Endothelial cell of umbilical vein (primary cell): ENCODE data around the gene LOXL1. TPM values are rescaled to one million over a fixed set of nuclear protein-coding genes. Genes with fewer than 3 reads are reported as not detected.

ENCODE experiments used
- BruUV-seq: library from RNA; stranded (reverse); fragments of 400-500 nt; replicated peaks from 2 replicates; lab custom pipeline; 2021; lab: Mats Ljungman, UMichigan
- CTCF ChIA-PET: fragments of 300-600, 350-600 bp; sonication (Branson Sonifier 250); formaldehyde crosslinking; loops from one replicate; lab custom pipeline; 2021; ENCODE audit warnings: antibody characterized with exemption, inconsistent platforms; lab: Charles Lee
- POLR2A ChIA-PET: fragments of 300-600, 350-600 bp; sonication (Branson Sonifier 250); formaldehyde crosslinking; loops from one replicate; lab custom pipeline; 2021; ENCODE audit warnings: antibody characterized with exemption, inconsistent platforms; lab: Charles Lee
- DNase-seq: peaks from one replicate; pipeline ENCODE4 v3.0.0-alpha.2; 2011; ENCODE audit warnings: low read depth, low spot score
- FAIRE-seq: peaks from 2 replicates; lab custom pipeline; 2011; peaks lifted over from hg19 to GRCh38; lab: Jason Lieb, UNC
- H2AFZ ChIP-seq: 2 replicates; pipeline ENCODE4 v1.6.0; 2012; ENCODE audit warnings: low read depth, low read length, control low read depth, inconsistent platforms
- H3K27ac ChIP-seq: 2 replicates; pipeline ENCODE4 v1.5.1; 2011; ENCODE audit warnings: low read depth, mild to moderate bottlenecking, control low read depth, low read length, moderate library complexity; ENCODE audit not compliant: insufficient read depth
- H3K27me3 ChIP-seq, 2 experiments: 2 replicates each; pipeline versions ENCODE4 v1.6.0 to v1.6.1; 2011; ENCODE audit warnings: low read length in 2 of 2, mixed read lengths in 1 of 2; ENCODE audit not compliant: control insufficient read depth in 2 of 2, insufficient read depth in 2 of 2
- H3K36me3 ChIP-seq, 2 experiments: 2 replicates in 1 of 2; 3 replicates in 1 of 2; pipeline ENCODE4 v1.5.1; 2011; ENCODE audit warnings: low read length in 2 of 2, mild to moderate bottlenecking in 1 of 2, moderate library complexity in 1 of 2; ENCODE audit not compliant: control insufficient read depth in 2 of 2, insufficient read depth in 2 of 2; ENCODE audit errors: extremely low read depth in 1 of 2
- H3K4me1 ChIP-seq: 3 replicates; pipeline ENCODE4 v1.5.1; 2011; ENCODE audit warnings: mild to moderate bottlenecking, low read length; ENCODE audit not compliant: control insufficient read depth, insufficient read depth; ENCODE audit errors: extremely low read depth
- H3K4me2 ChIP-seq: 2 replicates; pipeline ENCODE4 v1.6.1; 2011; ENCODE audit warnings: low read length, control low read depth, mixed read lengths; ENCODE audit not compliant: insufficient read depth
- H3K4me3 ChIP-seq, 3 experiments: fragments of 200-600 bp in 1 of 3; sonication (generic), shearing (Covaris generic) in 1 of 3; replicated peaks in 1 of 3; 2 replicates each; pipeline ENCODE4 v1.5.1; 2011 to 2016; ENCODE audit warnings: control low read depth in 3 of 3, low read length in 3 of 3, mild to moderate bottlenecking in 2 of 3, inconsistent platforms in 1 of 3, low read depth in 1 of 3, moderate library complexity in 1 of 3; ENCODE audit not compliant: insufficient read depth in 1 of 3
- H3K79me2 ChIP-seq: 2 replicates; pipeline ENCODE4 v1.6.0; 2012; ENCODE audit warnings: low read length, inconsistent platforms; ENCODE audit not compliant: control insufficient read depth, insufficient read depth
- H3K9ac ChIP-seq: replicated peaks from 2 replicates; pipeline ENCODE3; 2011; ENCODE audit warnings: low read length, control low read depth; ENCODE audit not compliant: insufficient read depth; ENCODE audit errors: extremely low read depth
- H3K9me1 ChIP-seq: replicated peaks from 3 replicates; pipeline ENCODE4 v1.6.0; 2011; ENCODE audit warnings: mild to moderate bottlenecking, low read length; ENCODE audit not compliant: control insufficient read depth, insufficient read depth; ENCODE audit errors: extremely low read depth
- H3K9me3 ChIP-seq: replicated peaks from 2 replicates; pipeline ENCODE4 v1.5.1; 2012; ENCODE audit warnings: low read length, inconsistent platforms; ENCODE audit not compliant: control insufficient read depth, insufficient read depth
- H4K20me1 ChIP-seq: replicated peaks from 2 replicates; pipeline ENCODE3; 2011; ENCODE audit warnings: mild to moderate bottlenecking, low read length; ENCODE audit not compliant: control insufficient read depth, insufficient read depth; ENCODE audit errors: extremely low read depth
- FOS ChIP-seq: IDR thresholded peaks from 2 replicates; pipeline ENCODE4 v1.6.1; 2011; ENCODE audit warnings: mild to moderate bottlenecking, low read length, moderate library complexity, borderline replicate concordance; ENCODE audit not compliant: insufficient read depth
- JUN ChIP-seq: IDR thresholded peaks from 2 replicates; pipeline ENCODE4 v1.6.1; 2011; ENCODE audit warnings: borderline replicate concordance, low read depth; ENCODE audit not compliant: insufficient read length, insufficient read depth
- MAX ChIP-seq: IDR thresholded peaks from 2 replicates; pipeline ENCODE4 v1.6.1; 2011; ENCODE audit not compliant: insufficient read depth, insufficient read length
- MYC ChIP-seq: IDR thresholded peaks from one replicate; pipeline ENCODE4 v1.6.1; 2011; ENCODE audit warnings: mild to moderate bottlenecking, low read depth, low read length
- POLR2A ChIP-seq: IDR thresholded peaks from 2 replicates; pipeline ENCODE4 v1.6.1; 2012; ENCODE audit warnings: low read depth, mild to moderate bottlenecking, control low read depth, low read length
- POLR2AphosphoS5 ChIP-seq: IDR thresholded peaks from 2 replicates; pipeline ENCODE4 v1.6.1; 2012; ENCODE audit warnings: low read depth, mild to moderate bottlenecking, control low read depth, low read length, moderate library complexity; ENCODE audit not compliant: insufficient read depth
- dilution Hi-C: fragments of 300-500 bp; cut with MboI; formaldehyde crosslinking; loops from one replicate; pipeline ENCODE4 v1.15.0; 2019; ENCODE audit warnings: low sequenced_read_pairs; ENCODE audit not compliant: extremely low pct_ligation_motif_present
- intact Hi-C: fragments of 100-400 bp; cut with micrococcal nuclease; formaldehyde crosslinking; loops from one replicate; pipeline ENCODE4 v1.10.0; 2022
- polyA plus RNA-seq, 4 experiments: library from polyadenylated mRNA; depleted of rRNA in 3 of 4; stranded (reverse) in 3 of 4; unstranded in 1 of 4; fragments of >200 nt; gene quantifications; 2 replicates each; pipeline versions ENCODE4 v1.2.1 to v1.2.3, GENCODE V29; 2011 to 2012; ENCODE audit warnings: missing spikeins in 1 of 4
- total RNA-seq: library from RNA; stranded (reverse); gene quantifications from 2 replicates; pipeline ENCODE4 v1.2.3, GENCODE V29; 2021

Gene LOXL1
- total and polyA plus RNA-seq, 2 donors (not counting 3 experiments of a cell fraction or from before 2014, with no cell fraction given) = 5.2 to 14.4 TPM

DNA sequence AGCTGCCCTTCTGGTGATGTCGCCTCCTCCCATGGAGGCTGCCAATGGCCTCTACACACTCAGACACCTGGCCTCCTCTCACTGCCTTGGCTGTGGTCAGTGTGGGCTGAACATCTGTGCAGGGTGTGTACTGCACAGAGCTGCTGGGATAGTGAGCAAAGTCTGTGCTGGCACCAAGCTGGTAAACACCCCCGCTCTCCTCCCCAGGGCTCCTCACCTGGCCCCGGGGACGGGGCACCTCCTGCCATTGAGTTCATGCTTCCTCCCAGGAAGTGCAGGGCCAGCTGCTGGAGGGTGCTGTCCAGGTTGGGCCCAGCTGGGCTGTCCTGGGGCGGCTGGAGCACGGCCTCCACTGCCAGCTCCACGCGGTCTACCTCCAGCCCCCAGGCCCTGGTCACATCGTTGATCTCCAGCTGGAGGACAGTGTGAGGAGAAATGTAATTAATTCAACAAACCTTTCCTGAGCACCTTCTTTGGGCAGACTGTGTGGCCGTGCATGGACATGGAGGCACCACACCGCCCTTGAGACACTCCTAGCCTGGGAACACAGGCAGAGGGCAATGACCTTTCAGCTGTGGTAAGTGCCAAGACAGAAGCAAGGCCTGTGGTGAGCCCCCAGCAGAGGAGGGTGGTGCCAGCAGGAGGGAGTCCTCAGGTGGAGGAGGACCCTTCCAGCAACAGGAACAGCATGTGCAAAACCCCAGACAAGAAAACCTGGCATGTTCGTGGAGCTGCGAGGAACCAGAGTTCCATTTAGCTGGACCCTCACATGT lies 59.0 kb downstream of the LOXL1 start:
- POLR2A ChIA-PET = no interaction called here
- H4K20me1 ChIP-seq = no peaks in the 10 kb centered on the region
- H3K4me2 ChIP-seq = no peak overlapping the region
- no peaks in the 10 kb centered on the region for H3K9me3 ChIP-seq
- H3K4me3 ChIP-seq = no peak overlapping the region
- no peak overlapping the region for H3K9ac ChIP-seq
- no peaks in the 10 kb centered on the region for H3K36me3 ChIP-seq
- no peak overlapping the region for H3K27ac ChIP-seq
- H3K79me2 ChIP-seq = no peaks in the 10 kb centered on the region
- FAIRE-seq (no peak), DNase-seq (no peak)
- intact Hi-C loops (no loop called here), dilution Hi-C loops (no loop called here)
- TF ChIP-seq POLR2AphosphoS5 = no peak
- TF ChIP-seq FOS = no peak
- TF ChIP-seq MYC = no peak
- TF ChIP-seq JUN = no peak
- TF ChIP-seq MAX = no peak
- no peak for TF ChIP-seq POLR2A
- no peaks in the 10 kb centered on the region for H3K9me1 ChIP-seq
- CTCF ChIA-PET = interaction anchor here (0.7 to 1.9 kb wide), 5 partner anchors 9 to 149 kb away, joined by 4 to 9 read pairs (median 4); partner anchors contain the start of gene PML
- BruUV-seq = no TSS peak
- H3K4me1 ChIP-seq = peaks cover 56% of the 10 kb centered on the region
- H3K27me3 ChIP-seq = no peaks in the 10 kb centered on the region
- no peak overlapping the region for H2AFZ ChIP-seq
